ENCODE results near the gene PHF20. TPM values are rescaled to one million over a fixed set of nuclear protein-coding genes. Genes with fewer than 3 reads are reported as not detected.

Gene PHF20
- total and polyA plus RNA-seq, 2 of the 13 experiments (the other 11 are each of a cell fraction or from before 2014, with no cell fraction given) = 22.8 to 34.1 TPM

GRCh38 chr20:35768731-35769664 lies 2.8 kb upstream of the PHF20 start (continued):
- peak; percentile 73 for TF ChIP-seq ZNF501 (CRISPR knock-in tag; IDR thresholded peaks at IDR 0.05)
- TF ChIP-seq MLX (CRISPR knock-in tag; IDR thresholded peaks at IDR 0.05) = peak; percentile 43
- peak; percentile 62 for TF ChIP-seq HOXA3 (CRISPR knock-in tag; IDR thresholded peaks at IDR 0.05)
- no peak for TF ChIP-seq BHLHE40 (IDR thresholded peaks at IDR 0.05; ENCODE audit: low read length)
- no peak for TF ChIP-seq E2F5 (CRISPR knock-in tag; conservative IDR thresholded peaks at IDR 0.05)
- TF ChIP-seq NFYC (CRISPR knock-in tag; IDR thresholded peaks at IDR 0.05) = peak; percentile 80
- TF ChIP-seq TFAP4 (IDR thresholded peaks at IDR 0.05; ENCODE audit: borderline replicate concordance, low read depth) = peak; percentile 82; the same call in 1 of the 2 replicates
- TF ChIP-seq MYPOP (CRISPR knock-in tag; IDR thresholded peaks at IDR 0.05) = no peak
- no peak; the same call in 1 of the 2 replicates for TF ChIP-seq ZNF281 (CRISPR knock-in tag; IDR thresholded peaks at IDR 0.05; ENCODE audit: borderline replicate concordance)
- TF ChIP-seq FOXA3 (CRISPR knock-in tag; IDR thresholded peaks at IDR 0.05) = peak; percentile 38; the same call in 1 of the 2 replicates
- TF ChIP-seq ZNF776 (CRISPR knock-in tag; IDR thresholded peaks at IDR 0.05) = no peak
- no peak for TF ChIP-seq ZNF446 (CRISPR knock-in tag; IDR thresholded peaks at IDR 0.05)
- TF ChIP-seq PRDM10 (CRISPR knock-in tag; IDR thresholded peaks at IDR 0.05; ENCODE audit: low read depth) = no peak
- no peak for TF ChIP-seq ZNF816 (CRISPR knock-in tag; IDR thresholded peaks at IDR 0.05; ENCODE audit: borderline replicate concordance)
- peak; percentile 56; the same call in 1 of the 2 replicates for TF ChIP-seq HBP1 (CRISPR knock-in tag; IDR thresholded peaks at IDR 0.05; ENCODE audit: low read depth)
- no peak for TF ChIP-seq ARID2 (CRISPR knock-in tag; IDR thresholded peaks at IDR 0.05; ENCODE audit: borderline replicate concordance)
